SK-N-SH (cell line): Measurements from ENCODE around the gene ALPL.

Source experiments
- CHD2 ChIP-seq: fragments of 150-350 bp; IDR thresholded peaks from 2 replicates; pipeline ENCODE4 v1.6.1; 2018; ENCODE audit warnings: low read length; ENCODE audit not compliant: partially characterized antibody
- CTCF ChIP-seq: fragments of 200-600 bp; sonication (generic); IDR thresholded peaks from 2 replicates; pipeline ENCODE4 v1.6.1; 2017; ENCODE audit warnings: antibody characterized with exemption, mild to moderate bottlenecking, moderate library complexity
- ELF1 ChIP-seq: IDR thresholded peaks from 2 replicates; pipeline ENCODE4 v1.4.0; 2012
- EP300 ChIP-seq, 2 experiments: IDR thresholded peaks; 2 replicates each; pipeline versions ENCODE4 v1.4.0 to v1.6.1; 2012; ENCODE audit warnings: borderline replicate concordance in 1 of 2, low read depth in 1 of 2, low read length in 1 of 2
- FOSL2 ChIP-seq: IDR thresholded peaks from 2 replicates; pipeline ENCODE4 v1.4.0; 2012; ENCODE audit warnings: low read depth, mild to moderate bottlenecking, moderate library complexity, borderline replicate concordance
- FOXM1 ChIP-seq: IDR thresholded peaks from 2 replicates; pipeline ENCODE4 v1.4.0; 2012; ENCODE audit warnings: low read depth, mild to moderate bottlenecking
- GABPA ChIP-seq: IDR thresholded peaks from 2 replicates; pipeline ENCODE4 v1.4.0; 2012; ENCODE audit warnings: low read depth, mild to moderate bottlenecking
- POLR2AphosphoS5 ChIP-seq: IDR thresholded peaks from 2 replicates; pipeline ENCODE4 v1.6.1; 2012; ENCODE audit warnings: low read depth, low read length
- RCOR1 ChIP-seq: fragments of 150-350 bp; IDR thresholded peaks from 2 replicates; pipeline ENCODE4 v1.6.1; 2017; ENCODE audit warnings: antibody characterized with exemption, low read length
- TAF1 ChIP-seq: IDR thresholded peaks from 2 replicates; pipeline ENCODE4 v1.6.1; 2012; ENCODE audit warnings: low read depth, mild to moderate bottlenecking, low read length, moderate library complexity, borderline replicate concordance
- TEAD4 ChIP-seq: IDR thresholded peaks from 2 replicates; pipeline ENCODE4 v1.4.0; 2012; ENCODE audit warnings: mild to moderate bottlenecking, borderline replicate concordance; ENCODE audit not compliant: insufficient read depth

- no peak for TF ChIP-seq CTCF
- TF ChIP-seq RCOR1 = no peak
- TF ChIP-seq GABPA = no peak
- no peak for TF ChIP-seq CHD2
- no peak for TF ChIP-seq ELF1
- TF ChIP-seq TEAD4 = no peak
- no peak for TF ChIP-seq TAF1
- no peak for TF ChIP-seq FOXM1
- no peak for TF ChIP-seq POLR2AphosphoS5
- TF ChIP-seq FOSL2 = no peak
- TF ChIP-seq EP300 (IDR thresholded peaks at IDR 0.05; ENCODE audit: borderline replicate concordance in 1 of 2, low read depth in 1 of 2, low read length in 1 of 2) = no peak
Observed at GRCh38 chr1:21604208-21604957, 95.2 kb downstream of the ALPL start.
